Naive thymus-derived CD4-positive, alpha-beta T cell (primary cell): ENCODE data around the gene PLPPR3. TPM values are rescaled to one million over a fixed set of nuclear protein-coding genes. Genes with fewer than 3 reads are reported as not detected.

Experiments
- ATAC-seq: fragments of 150-1000 bp; cut with Tn5 transposase; 2 replicates; pipeline ENCODE4 v1.10.0; 2021; ENCODE audit warnings: mild to moderate bottlenecking, moderate library complexity
- CTCF ChIA-PET: fragments of 350-600 bp; sonication (Branson Sonifier 250); formaldehyde crosslinking; loops from one replicate; lab custom pipeline; 2021; ENCODE audit warnings: antibody characterized with exemption; lab: Charles Lee
- POLR2A ChIA-PET: fragments of 350-600 bp; sonication (Branson Sonifier 250); formaldehyde crosslinking; loops from one replicate; lab custom pipeline; 2021; ENCODE audit warnings: antibody characterized with exemption, inconsistent platforms; lab: Charles Lee
- DNase-seq, 9 donors: peaks; one replicate each; pipeline versions ENCODE4 v3.0.0 to v3.0.0-alpha.2; 2020 to 2022; ENCODE audit warnings: mixed read lengths in 1 of 9
- H3K27ac ChIP-seq: one replicate; pipeline ENCODE4 v1.7.0; 2013; ENCODE audit warnings: mild to moderate bottlenecking, low read depth, low read length, moderate library complexity
- H3K27me3 ChIP-seq, 2 donors: one replicate each; pipeline ENCODE4 v1.7.0; 2013; ENCODE audit warnings: low read length in 2 of 2, mild to moderate bottlenecking in 2 of 2, moderate library complexity in 2 of 2; ENCODE audit not compliant: control insufficient read depth in 2 of 2, insufficient read depth in 2 of 2
- H3K36me3 ChIP-seq, 3 experiments: 1 replicate in 2 of 3; 2 replicates in 1 of 3; pipeline ENCODE4 v1.7.0; 2013; ENCODE audit warnings: low read length in 3 of 3, mild to moderate bottlenecking in 3 of 3, moderate library complexity in 1 of 3; ENCODE audit not compliant: insufficient read depth in 3 of 3, control insufficient read depth in 2 of 3
- H3K4me1 ChIP-seq, 2 donors: one replicate each; pipeline ENCODE4 v1.7.0; 2013; ENCODE audit warnings: low read length in 2 of 2, mild to moderate bottlenecking in 2 of 2, moderate library complexity in 1 of 2; ENCODE audit not compliant: control insufficient read depth in 2 of 2, insufficient read depth in 2 of 2
- H3K4me3 ChIP-seq: 2 replicates; pipeline ENCODE4 v1.7.0; 2013; ENCODE audit warnings: mild to moderate bottlenecking, low read length
- H3K9me3 ChIP-seq, 3 experiments: 1 replicate in 2 of 3; 2 replicates in 1 of 3; pipeline ENCODE4 v1.7.0; 2013; ENCODE audit warnings: low read length in 3 of 3; ENCODE audit not compliant: control insufficient read depth in 2 of 3
- H3K27ac Mint-ChIP-seq, 9 donors: one replicate each; pipeline ENCODE4 v1.8.0; 2020 to 2022; ENCODE audit warnings: mixed read lengths in 9 of 9, mild to moderate bottlenecking in 8 of 9, moderate library complexity in 5 of 9, inconsistent platforms in 2 of 9
- H3K27me3 Mint-ChIP-seq, 5 donors: one replicate each; pipeline ENCODE4 v1.8.0; 2021 to 2022; ENCODE audit warnings: mixed read lengths in 5 of 5, mild to moderate bottlenecking in 1 of 5
- H3K36me3 Mint-ChIP-seq, 5 donors: one replicate each; pipeline ENCODE4 v1.8.0; 2020 to 2022; ENCODE audit warnings: mixed read lengths in 5 of 5, mild to moderate bottlenecking in 3 of 5, inconsistent platforms in 1 of 5
- H3K4me1 Mint-ChIP-seq, 7 donors: one replicate each; pipeline ENCODE4 v1.8.0; 2020 to 2022; ENCODE audit warnings: mixed read lengths in 7 of 7, mild to moderate bottlenecking in 3 of 7, inconsistent platforms in 1 of 7
- H3K4me3 Mint-ChIP-seq, 10 donors: one replicate each; pipeline ENCODE4 v1.8.0; 2020 to 2022; ENCODE audit warnings: mild to moderate bottlenecking in 10 of 10, mixed read lengths in 10 of 10, moderate library complexity in 6 of 10, inconsistent platforms in 2 of 10
- H3K9me3 Mint-ChIP-seq, 11 donors: one replicate each; pipeline ENCODE4 v1.8.0; 2020 to 2022; ENCODE audit warnings: mixed read lengths in 11 of 11, mild to moderate bottlenecking in 4 of 11, inconsistent platforms in 1 of 11, moderate library complexity in 1 of 11
- intact Hi-C, 2 donors: fragments of 100-400 bp; cut with micrococcal nuclease; formaldehyde crosslinking; loops; one replicate each; pipeline ENCODE4 v1.15.1; 2023
- polyA plus RNA-seq, 2 donors: library from polyadenylated mRNA; unstranded; fragments of 300-500 nt; fragmentation: Illumina TruSeq; gene quantifications; one replicate each; pipeline ENCODE4 v1.2.3, GENCODE V29; 2021
- total RNA-seq, 6 experiments: library from RNA in 5 of 6; stranded (reverse) in 5 of 6; gene quantifications; 1 replicate in 5 of 6; 2 replicates in 1 of 6; pipeline ENCODE4 v1.2.3 and lab custom pipeline; 2021 to 2026

Gene PLPPR3
- total and polyA plus RNA-seq, 7 experiments from 2014 or later = not detected

DNA sequence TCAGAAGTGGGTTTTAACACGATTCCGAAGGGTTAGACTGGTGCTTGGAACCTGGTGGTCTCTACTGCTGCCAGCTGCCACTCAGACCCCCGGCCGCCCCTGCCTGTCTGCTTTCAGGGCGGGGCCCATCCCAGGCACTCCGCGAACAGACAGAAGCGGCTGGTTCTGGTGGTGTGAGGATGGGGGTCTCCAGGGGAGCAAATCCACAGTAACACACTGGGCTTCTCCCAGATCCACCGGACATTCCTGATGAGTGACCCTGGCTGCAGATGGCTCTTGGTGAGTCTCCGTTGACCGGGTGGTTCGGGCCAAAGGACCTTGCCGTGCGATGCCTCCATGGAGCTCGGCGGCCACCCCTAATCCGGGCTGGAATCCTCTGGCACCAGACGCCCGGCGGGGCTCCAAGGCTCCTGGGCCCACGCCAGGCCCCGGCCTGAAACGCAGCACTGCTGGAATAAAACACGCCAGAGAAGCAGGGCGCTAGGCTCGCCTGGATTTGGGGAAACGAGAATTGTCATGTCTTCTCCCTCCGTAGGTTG lies 26.6 kb downstream of the PLPPR3 start:
- peaks cover 12 to 14% of the 10 kb centered on the region in 2 donors for H3K4me1 ChIP-seq
- POLR2A ChIA-PET = interaction anchor here (0.6 kb wide), 1 partner anchor 242 kb away, joined by 3 read pairs; no protein-coding TSS in a partner anchor
- Mint-ChIP-seq H3K9me3 (peaks cover 0 to 4% (median 0%) of the 10 kb centered on the region in 11 donors), H3K4me3 (peak overlapping the region in 2 of 10 donors; percentile 51), H3K4me1 (peaks cover 12 to 19% (median 17%) of the 10 kb centered on the region in 7 donors), H3K36me3 (peaks cover 0 to 12% (median 0%) of the 10 kb centered on the region in 5 donors), H3K27me3 (peaks cover 0 to 2% (median 0%) of the 10 kb centered on the region in 5 donors), H3K27ac (no peak overlapping the region)
- no peak overlapping the region for H3K4me3 ChIP-seq
- H3K27ac ChIP-seq = no peak overlapping the region
- intact Hi-C loops = loop anchor here (5.0 to 10.0 kb wide), 3 partner anchors 450 to 857 kb away; partner anchors contain the start of genes ATP5F1D (in 1 of the 2), CIRBP (in 1 of the 2), MIDN (in 1 of the 2) and TCF3 (in 1 of the 2)
- peaks cover 0 to 4% (median 0%) of the 10 kb centered on the region in 3 experiments for H3K36me3 ChIP-seq
- CTCF ChIA-PET = no interaction called here
- ATAC-seq (no peak), DNase-seq (no peak)
- no peaks in the 10 kb centered on the region for H3K9me3 ChIP-seq
- no peaks in the 10 kb centered on the region for H3K27me3 ChIP-seq

DNA sequence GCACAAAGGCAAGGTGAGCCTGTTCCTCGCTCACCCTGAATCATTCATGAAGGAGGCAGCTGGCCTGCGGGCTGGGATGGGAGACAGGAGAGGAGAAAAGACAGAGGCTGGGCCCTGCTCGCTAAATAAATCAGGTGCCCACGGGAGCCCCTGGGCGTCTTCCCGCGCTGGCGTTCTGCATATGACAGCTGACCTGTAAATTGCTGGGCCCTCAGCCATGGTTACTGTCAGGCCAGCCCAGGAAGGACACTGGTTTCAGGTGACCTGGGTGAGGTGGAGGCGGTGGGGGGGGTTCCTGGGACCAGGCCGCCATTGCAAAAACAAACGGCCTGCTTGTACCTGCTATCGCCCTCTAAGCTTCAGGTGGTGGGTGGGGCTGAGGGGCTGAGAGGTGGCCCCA lies 27.9 kb downstream of the PLPPR3 start:
- ATAC-seq (no peak), DNase-seq (no peak)
- peaks cover 0 to 13% (median 0%) of the 10 kb centered on the region in 5 donors for H3K27me3 Mint-ChIP-seq
- H3K27ac Mint-ChIP-seq = no peak overlapping the region
- CTCF ChIA-PET = no interaction called here
- no peaks in the 10 kb centered on the region for H3K9me3 ChIP-seq
- no peak overlapping the region for H3K4me3 Mint-ChIP-seq
- no peaks in the 10 kb centered on the region for H3K27me3 ChIP-seq
- H3K4me3 ChIP-seq = no peak overlapping the region
- peaks cover 0 to 12% (median 5%) of the 10 kb centered on the region in 7 donors for H3K4me1 Mint-ChIP-seq
- H3K36me3 Mint-ChIP-seq = peaks cover 0 to 2% (median 0%) of the 10 kb centered on the region in 5 donors
- H3K36me3 ChIP-seq = peaks cover 0 to 4% (median 0%) of the 10 kb centered on the region in 3 experiments
- POLR2A ChIA-PET = no interaction called here
- no peak overlapping the region for H3K27ac ChIP-seq
- intact Hi-C loops = loop anchor here in 1 of 2 donors (10.0 kb wide), 1 partner anchor 451 kb away; the partner anchor contains the start of genes ATP5F1D and MIDN
- H3K9me3 Mint-ChIP-seq = peaks cover 0 to 4% (median 0%) of the 10 kb centered on the region in 11 donors
- H3K4me1 ChIP-seq = peaks cover 2 to 5% of the 10 kb centered on the region in 2 donors

DNA sequence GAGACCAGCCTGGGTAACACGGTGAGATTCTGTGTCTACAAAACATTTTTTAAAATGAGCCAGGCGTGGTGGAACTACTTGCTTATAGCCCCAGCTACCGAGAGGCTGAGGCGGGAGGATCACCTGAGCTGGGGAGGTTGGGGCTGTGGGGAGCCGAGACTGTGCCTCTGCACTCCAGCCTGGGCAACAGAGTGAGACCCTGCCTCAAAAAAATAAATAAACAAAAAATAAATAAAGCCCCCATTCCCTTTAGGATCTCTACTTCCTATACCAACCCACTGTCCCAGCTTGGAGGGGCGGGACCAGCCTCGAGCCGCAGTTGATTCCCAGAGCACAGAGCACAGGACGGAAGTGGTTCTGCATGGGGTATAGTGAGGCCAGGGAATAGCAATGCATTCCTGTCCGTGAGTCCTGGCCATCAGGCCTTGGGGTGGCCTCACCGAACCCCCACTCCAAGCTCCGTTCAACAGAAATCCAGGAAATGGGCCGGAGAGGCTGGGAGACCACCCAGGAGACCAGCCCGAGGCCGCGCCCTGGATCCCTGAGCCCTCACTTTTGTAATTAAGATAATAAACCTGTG lies 29.4 kb downstream of the PLPPR3 start:
- no peak overlapping the region for H3K27ac Mint-ChIP-seq
- H3K36me3 Mint-ChIP-seq = no peaks in the 10 kb centered on the region
- H3K27me3 Mint-ChIP-seq = peaks cover 0 to 13% (median 0%) of the 10 kb centered on the region in 5 donors
- Histone ChIP-seq H3K4me3 (no peak overlapping the region), H3K27ac (no peak overlapping the region), H3K4me1 (peaks cover 0 to 5% of the 10 kb centered on the region in 2 donors), H3K27me3 (no peaks in the 10 kb centered on the region), H3K9me3 (no peaks in the 10 kb centered on the region), H3K36me3 (no peaks in the 10 kb centered on the region)
- peaks cover 0 to 12% (median 5%) of the 10 kb centered on the region in 7 donors for H3K4me1 Mint-ChIP-seq
- H3K4me3 Mint-ChIP-seq = peak overlapping the region in 1 of 10 donors; percentile 56
- DNase-seq = no peak
- CTCF ChIA-PET = no interaction called here
- no peaks in the 10 kb centered on the region for H3K9me3 Mint-ChIP-seq
- no peak for ATAC-seq
- POLR2A ChIA-PET = interaction anchor here (0.7 kb wide), 1 partner anchor 68 kb away, joined by 3 read pairs; no protein-coding TSS in a partner anchor
- intact Hi-C loops = loop anchor here in 1 of 2 donors (10.0 kb wide), 1 partner anchor 452 kb away; the partner anchor contains the start of genes ATP5F1D and MIDN

DNA sequence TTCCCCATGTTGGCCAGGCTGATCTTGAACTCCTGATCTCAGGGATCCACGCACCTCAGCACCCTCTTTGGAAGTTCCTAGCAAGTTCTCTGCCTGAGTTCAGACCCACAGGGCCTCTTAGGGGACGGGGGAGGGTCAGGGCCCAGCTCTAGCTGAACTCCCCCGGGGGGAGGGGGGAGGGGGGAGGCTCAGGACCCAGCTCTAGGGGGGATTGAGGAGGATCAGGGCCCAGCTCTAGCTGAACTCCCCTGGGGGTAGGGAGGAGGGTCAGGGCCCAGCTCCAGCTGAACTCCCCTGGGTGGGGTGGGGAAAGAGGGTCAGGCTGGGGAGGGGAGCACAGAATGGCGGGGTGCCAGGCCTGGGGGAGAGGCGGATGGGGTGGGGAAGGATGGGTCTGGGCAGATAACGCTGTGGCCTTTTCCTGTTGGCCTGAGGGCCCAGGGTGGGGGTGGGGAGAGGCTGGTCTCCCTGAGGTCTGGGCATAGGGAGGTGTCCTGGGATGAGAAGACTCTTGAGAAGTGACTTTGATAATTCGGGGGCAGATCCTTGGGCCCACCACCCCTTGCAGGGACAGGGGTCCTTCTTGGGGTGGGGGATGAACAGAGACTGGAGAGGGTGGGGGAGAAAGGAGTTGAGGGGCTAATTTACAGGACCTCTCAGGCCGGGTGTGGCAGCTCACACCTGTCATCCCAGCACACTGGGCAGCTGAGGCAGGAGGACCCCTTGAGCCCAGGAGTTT lies 30.0 kb downstream of the PLPPR3 start:
- Histone ChIP-seq H3K4me1 (peaks cover 0 to 5% of the 10 kb centered on the region in 2 donors), H3K36me3 (no peaks in the 10 kb centered on the region), H3K27ac (no peak overlapping the region), H3K27me3 (no peaks in the 10 kb centered on the region), H3K9me3 (no peaks in the 10 kb centered on the region), H3K4me3 (no peak overlapping the region)
- DNase-seq = no peak
- Mint-ChIP-seq H3K36me3 (no peaks in the 10 kb centered on the region), H3K9me3 (no peaks in the 10 kb centered on the region), H3K27me3 (peaks cover 0 to 11% (median 0%) of the 10 kb centered on the region in 5 donors), H3K4me1 (peaks cover 0 to 9% (median 2%) of the 10 kb centered on the region in 7 donors), H3K27ac (no peak overlapping the region), H3K4me3 (no peak overlapping the region)
- ChIA-PET POLR2A (no interaction called here), CTCF (no interaction called here)
- intact Hi-C loops = loop anchor here in 1 of 2 donors (10.0 kb wide), 1 partner anchor 453 kb away; the partner anchor contains the start of genes ATP5F1D and MIDN
- ATAC-seq = no peak

DNA sequence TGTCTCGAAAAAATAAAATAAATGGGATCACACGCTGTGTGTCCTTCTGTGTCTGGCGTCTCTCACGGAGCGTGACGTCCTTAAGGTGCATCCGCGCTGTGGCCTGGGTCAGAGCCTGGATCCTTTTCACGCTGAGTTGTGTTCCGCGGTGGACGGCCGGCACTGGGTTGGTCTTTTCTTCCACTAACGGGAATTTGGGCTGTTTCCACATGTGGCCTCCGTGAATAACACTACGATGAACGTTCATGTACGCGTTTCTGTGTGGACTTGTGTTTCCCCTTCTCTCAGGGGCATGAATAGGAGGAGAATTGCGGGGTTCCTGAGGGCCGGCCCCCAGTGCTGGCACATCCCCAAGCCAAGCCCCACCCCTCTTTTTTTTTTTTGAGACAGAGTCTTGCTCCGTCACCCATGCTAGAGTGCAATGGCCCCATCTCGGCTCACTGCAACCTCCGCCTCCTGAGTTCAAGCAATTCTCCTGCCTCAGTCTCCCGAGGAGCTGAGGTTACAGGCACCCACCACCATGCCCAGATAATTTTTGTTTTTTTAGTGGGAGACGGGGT lies 30.7 kb downstream of the PLPPR3 start:
- Mint-ChIP-seq H3K36me3 (no peaks in the 10 kb centered on the region), H3K4me1 (peaks cover 0 to 7% (median 0%) of the 10 kb centered on the region in 7 donors), H3K4me3 (no peak overlapping the region), H3K27ac (no peak overlapping the region), H3K9me3 (no peaks in the 10 kb centered on the region), H3K27me3 (peaks cover 0 to 11% (median 0%) of the 10 kb centered on the region in 5 donors)
- intact Hi-C loops = loop anchor here in 1 of 2 donors (10.0 kb wide), 1 partner anchor 454 kb away; the partner anchor contains the start of genes ATP5F1D and MIDN
- Histone ChIP-seq H3K27me3 (no peaks in the 10 kb centered on the region), H3K4me3 (no peak overlapping the region), H3K4me1 (peaks cover 0 to 1% of the 10 kb centered on the region in 2 donors), H3K27ac (no peak overlapping the region), H3K36me3 (no peaks in the 10 kb centered on the region), H3K9me3 (no peaks in the 10 kb centered on the region)
- DNase-seq (no peak), ATAC-seq (no peak)
- CTCF ChIA-PET = no interaction called here
- POLR2A ChIA-PET = no interaction called here

DNA sequence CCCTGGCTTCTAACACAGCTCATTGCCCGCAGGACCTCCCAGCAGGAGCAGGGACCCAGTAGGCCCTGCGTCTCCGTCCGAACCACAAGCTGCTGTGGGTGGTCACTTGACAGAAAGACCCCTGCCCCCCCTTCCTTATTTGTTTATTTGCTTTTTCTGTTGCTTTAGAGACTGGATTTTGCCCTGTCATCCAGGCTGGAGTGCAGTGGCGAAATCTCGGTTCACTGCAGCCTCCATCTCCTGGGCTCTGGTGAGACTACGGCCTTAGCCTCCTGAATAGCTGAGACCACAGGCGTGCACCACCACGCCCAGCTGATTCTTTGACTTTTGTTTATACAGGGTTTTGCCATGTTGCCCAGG lies 32.1 kb downstream of the PLPPR3 start:
- ChIA-PET CTCF (no interaction called here), POLR2A (no interaction called here)
- Histone ChIP-seq H3K27ac (no peak overlapping the region), H3K9me3 (no peaks in the 10 kb centered on the region), H3K36me3 (no peaks in the 10 kb centered on the region), H3K4me3 (no peak overlapping the region), H3K27me3 (no peaks in the 10 kb centered on the region), H3K4me1 (no peaks in the 10 kb centered on the region)
- DNase-seq (no peak), ATAC-seq (no peak)
- no peak overlapping the region for H3K4me3 Mint-ChIP-seq
- H3K9me3 Mint-ChIP-seq = no peaks in the 10 kb centered on the region
- peaks cover 0 to 7% (median 0%) of the 10 kb centered on the region in 7 donors for H3K4me1 Mint-ChIP-seq
- H3K27ac Mint-ChIP-seq = peak overlapping the region in 2 of 9 donors; percentile 20 to 41
- peaks cover 0 to 11% (median 0%) of the 10 kb centered on the region in 5 donors for H3K27me3 Mint-ChIP-seq
- intact Hi-C loops = loop anchor here in 1 of 2 donors (10.0 kb wide), 1 partner anchor 455 kb away; the partner anchor contains the start of genes ATP5F1D and MIDN
- no peaks in the 10 kb centered on the region for H3K36me3 Mint-ChIP-seq
